Tongue (tissue), 2 donors: ENCODE measurements around the gene ABHD16B. TPM values are rescaled to one million over a fixed set of nuclear protein-coding genes. Genes with fewer than 3 reads are reported as not detected.

Experiments
- DNase-seq: peaks from one replicate; pipeline ENCODE4 v3.0.0-alpha.2; 2015
- total RNA-seq: library from RNA; depleted of rRNA; stranded (reverse); fragments of >200 nt; gene quantifications from one replicate; pipeline ENCODE4 v1.2.3, GENCODE V29; 2014

ABHD16B gene
- total RNA-seq, result not detected

GRCh38 chr20:63861365-63861934 lies at the start of gene ABHD16B:
TSS of gene ABHD16B (plus strand) at chr20:63861498. CDS start at chr20:63861541, 43 bp downstream.
- DNase-seq, result no peak

GRCh38 chr20:63814891-63815614 lies 46.2 kb upstream of the ABHD16B start:
- DNase-seq, result no peak

- DNase-seq, result no peak
Measured at GRCh38 chr20:63815615-63816253, 45.6 kb upstream of the ABHD16B start.

DNA sequence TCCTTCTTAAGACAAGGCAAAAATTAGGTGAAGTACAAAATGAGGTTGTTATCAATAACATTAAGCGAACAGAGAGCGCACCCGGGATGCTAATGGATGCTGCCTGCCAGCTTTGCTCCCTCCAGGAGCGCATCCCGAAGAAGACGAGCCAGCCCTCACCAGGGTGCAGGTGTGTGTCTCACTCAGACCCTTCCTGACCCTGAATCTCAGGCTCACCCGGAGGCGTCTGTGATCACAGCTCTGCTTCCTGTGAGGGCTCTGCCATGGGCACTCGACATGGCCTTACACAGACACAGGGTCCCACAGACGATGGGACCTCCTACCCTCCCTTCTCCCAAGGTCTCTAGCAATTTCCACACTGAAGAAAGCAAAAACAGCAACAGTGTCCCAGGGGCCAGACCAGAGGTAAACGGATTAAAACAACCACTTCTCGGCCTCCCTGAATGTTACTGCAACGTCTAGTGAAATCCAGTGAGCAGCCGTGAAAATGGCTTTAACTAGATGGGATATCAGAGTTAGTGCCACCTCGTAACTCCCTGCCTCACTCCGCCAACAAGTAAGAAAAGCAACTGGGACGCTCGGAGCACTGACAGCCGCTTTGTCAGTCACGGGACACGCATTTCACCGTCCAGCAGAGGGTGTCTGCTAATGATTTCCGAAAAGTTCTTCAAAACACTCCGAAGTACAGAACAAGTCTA lies 41.9 kb upstream of the ABHD16B start:
- peak; percentile 66 for DNase-seq

GRCh38 chr20:63821811-63822210 lies 39.5 kb upstream of the ABHD16B start:
- DNase-seq, result no peak

DNA sequence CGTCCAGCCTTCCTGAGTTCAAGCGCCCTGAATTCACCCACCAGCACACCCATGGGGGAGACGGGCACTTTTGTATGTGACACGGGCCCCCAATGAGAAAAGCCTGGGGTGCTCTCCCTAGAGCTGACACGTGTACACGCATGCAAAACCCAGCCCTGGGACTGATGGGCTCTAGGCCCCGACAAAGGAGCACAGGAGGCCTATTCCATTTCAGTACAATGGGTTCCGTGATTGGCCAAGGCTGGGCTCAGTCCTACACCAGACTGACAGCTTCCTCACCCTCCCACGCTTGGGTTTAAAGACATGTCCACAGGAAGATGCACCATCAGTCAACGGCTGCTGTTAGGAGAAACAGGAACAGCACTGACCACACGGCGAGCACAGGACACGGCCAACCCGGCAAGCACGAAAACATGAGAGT lies 39.0 kb upstream of the ABHD16B start:
- no peak for DNase-seq

DNA sequence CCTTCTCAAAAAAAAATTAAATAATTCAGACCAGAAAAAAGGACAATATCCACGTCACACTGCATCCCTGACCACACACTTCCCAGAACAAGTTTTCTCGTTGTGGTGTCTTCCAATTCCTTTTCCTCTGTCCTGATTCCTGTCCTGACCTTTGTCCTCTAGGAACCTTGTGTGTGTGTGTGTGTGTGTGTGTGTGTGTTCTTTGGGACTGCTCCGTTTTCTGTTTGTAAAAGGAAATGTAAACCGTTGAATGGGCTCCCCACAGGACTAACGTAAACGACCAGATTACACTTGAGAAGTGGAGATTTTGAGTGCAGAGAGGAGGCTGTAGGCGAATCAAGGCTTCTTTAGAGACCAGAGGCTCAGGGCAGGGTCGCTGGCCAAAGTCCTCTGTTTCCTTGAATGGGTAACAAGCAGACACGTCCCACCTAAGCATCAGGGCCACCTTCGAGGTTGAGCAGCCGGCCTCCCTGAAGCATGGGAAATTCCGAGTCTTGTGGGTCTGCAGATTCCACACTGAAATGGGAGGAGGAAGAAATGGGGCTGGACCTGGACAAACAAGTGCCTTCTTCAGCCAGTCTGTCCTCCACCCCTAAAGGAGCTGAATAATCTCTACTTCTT lies 37.5 kb upstream of the ABHD16B start:
- DNase-seq, result no peak

GRCh38 chr20:63825331-63826118 lies 35.8 kb upstream of the ABHD16B start:
- no peak for DNase-seq

GRCh38 chr20:63826753-63827152 lies 34.5 kb upstream of the ABHD16B start:
- no peak for DNase-seq

DNA sequence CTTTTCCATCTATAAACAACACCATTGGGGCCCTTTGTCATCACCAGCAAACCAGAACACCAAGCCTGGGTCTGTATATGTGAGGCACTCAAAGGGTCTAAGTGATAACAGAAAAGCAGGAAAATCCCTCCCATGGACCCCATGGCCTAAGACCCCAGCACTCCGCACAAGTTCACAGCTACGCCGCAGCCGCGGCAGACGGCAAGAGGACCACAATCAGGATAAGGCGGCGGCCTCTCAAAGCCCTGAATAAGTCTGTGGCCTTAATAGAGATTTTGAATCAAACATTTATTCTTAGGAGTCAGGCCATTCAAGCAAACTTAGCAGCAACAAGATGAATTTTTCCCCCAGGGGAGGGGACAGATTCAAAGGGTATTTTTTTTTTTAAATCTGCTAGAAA lies 33.2 kb upstream of the ABHD16B start:
- no peak for DNase-seq

GRCh38 chr20:63828545-63828944 lies 32.8 kb upstream of the ABHD16B start:
- no peak for DNase-seq

DNA sequence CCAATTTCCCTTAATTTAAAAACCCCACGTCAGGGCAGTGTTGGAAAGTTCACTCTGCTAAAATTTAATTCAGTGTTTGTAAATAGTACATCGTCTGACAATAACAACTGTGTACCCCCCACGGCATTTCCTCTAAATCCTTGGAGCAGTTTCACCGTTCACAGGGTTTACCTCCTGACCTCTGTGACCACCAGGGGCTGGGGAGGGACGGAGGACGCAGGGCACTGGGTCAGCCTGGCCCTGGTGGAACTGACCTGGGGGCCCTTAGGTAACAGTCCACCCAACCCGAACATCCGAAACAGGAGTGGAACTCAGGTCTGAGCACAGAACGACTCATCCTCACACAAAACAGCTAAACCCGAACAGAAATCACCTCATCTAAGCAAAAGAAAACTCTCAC lies 32.3 kb upstream of the ABHD16B start:
- no peak for DNase-seq

DNA sequence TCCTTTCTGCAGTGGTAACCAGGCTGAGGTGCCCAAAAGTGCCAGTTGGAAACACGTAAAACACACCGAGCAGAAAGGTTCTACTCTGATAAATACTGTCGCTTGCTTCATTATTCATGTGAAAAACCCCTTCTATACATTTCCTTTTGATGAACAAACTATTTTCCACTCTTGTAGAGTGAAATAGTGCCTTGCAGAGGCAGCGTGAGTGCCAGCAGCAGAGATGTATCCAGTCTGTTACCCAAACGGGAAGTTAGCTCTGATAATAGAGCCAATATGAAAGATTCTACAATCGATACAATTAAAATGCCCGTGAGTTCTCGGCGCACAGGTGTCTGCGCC lies 31.7 kb upstream of the ABHD16B start:
- no peak for DNase-seq

GRCh38 chr20:63829945-63830835 lies 31.1 kb upstream of the ABHD16B start:
- peak; percentile 30 for DNase-seq

DNA sequence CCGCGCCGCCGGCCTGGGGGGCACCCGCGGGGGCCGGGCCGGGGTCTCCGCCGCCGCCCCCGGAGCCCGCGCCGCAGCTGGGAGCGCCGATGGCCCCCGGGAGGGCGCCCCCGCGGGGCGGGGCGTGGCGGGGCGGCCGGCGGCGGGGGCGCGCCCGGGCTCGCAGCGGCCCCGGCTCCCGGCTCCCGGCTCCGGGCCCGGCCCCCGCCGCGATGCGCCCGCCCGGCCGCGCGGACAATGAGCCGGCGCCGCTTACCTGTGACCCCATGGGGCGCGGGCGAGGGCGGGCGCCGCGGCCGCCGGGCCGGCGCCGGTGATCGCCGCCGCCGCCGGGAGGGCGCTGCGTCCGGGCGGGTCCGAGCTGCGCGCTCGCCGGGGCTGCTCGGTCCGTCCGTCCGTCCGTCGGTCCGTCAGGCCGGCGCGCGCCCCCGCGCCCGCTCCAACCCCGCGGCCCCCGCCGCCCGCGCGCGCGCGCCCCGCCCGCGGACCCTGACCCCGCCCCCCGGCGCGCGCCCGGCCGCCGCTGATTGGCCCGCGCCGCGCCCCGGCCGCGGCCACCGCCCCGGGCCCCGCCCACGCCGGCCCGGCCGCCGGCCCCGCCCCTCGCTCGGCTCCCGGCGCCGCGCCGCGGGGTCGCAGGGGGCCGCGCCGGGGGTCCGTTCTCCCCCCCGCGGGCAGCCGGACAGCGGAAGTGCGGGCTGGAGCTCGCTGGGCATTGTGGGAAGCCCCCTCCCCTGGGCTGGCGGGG lies 30.3 kb upstream of the ABHD16B start, which contains the start of gene ZBTB46:
TSS of gene ZBTB46 (minus strand) at position 424 of the 748 bp plus-strand sequence. CDS start 40,507 bp downstream, outside the sequence.
- peak; percentile 73 for DNase-seq

GRCh38 chr20:63831646-63831992 lies 29.7 kb upstream of the ABHD16B start:
- no peak for DNase-seq

- peak; percentile 36 for DNase-seq
Measured at GRCh38 chr20:63831993-63832686, 29.2 kb upstream of the ABHD16B start.

GRCh38 chr20:63833776-63834490 lies 27.4 kb upstream of the ABHD16B start:
- no peak for DNase-seq

DNA sequence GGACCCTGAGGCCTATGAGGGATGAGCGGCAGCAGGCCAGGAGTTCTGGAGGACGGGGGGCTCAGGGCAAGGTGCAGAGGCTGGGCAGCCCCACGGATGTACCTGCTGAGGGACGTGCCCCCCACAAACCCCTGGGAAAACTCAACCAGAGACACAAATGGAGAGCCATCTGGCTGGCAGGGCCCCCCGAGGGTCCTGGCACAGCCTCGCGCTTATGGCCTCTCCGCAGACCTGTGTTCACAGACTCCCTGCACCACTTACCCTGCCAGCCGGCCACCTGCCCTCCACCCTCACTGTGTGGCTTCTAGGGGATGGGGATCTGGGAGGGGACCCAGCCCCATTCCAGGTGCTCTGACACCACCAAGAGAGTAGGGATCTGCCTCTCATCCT lies 26.8 kb upstream of the ABHD16B start:
- DNase-seq, result no peak
